Measurements from ENCODE around the gene TUBGCP2.

The TUBGCP2 gene

DNA sequence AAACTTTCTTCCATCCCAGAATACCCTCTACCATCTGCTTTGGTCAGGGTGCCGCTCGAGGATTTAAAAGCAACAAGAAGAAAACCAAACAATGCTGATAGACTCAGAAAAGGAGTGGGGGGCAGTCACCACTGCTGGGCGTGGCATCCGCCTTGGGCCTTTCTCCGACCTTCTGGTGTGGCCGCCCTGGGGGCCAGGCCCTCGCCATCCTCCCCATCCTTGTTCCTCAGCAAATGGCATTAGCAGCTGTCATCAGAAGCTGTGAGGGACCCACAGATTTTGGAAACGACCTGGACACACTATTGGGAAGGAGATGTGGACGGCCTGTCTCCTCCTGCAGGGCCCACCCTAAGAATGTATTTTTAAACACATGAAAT is 4.1 kb upstream of the TUBGCP2 start:
- 97% methylated on average over 7 of the region's 9 CpGs for WGBS

DNA sequence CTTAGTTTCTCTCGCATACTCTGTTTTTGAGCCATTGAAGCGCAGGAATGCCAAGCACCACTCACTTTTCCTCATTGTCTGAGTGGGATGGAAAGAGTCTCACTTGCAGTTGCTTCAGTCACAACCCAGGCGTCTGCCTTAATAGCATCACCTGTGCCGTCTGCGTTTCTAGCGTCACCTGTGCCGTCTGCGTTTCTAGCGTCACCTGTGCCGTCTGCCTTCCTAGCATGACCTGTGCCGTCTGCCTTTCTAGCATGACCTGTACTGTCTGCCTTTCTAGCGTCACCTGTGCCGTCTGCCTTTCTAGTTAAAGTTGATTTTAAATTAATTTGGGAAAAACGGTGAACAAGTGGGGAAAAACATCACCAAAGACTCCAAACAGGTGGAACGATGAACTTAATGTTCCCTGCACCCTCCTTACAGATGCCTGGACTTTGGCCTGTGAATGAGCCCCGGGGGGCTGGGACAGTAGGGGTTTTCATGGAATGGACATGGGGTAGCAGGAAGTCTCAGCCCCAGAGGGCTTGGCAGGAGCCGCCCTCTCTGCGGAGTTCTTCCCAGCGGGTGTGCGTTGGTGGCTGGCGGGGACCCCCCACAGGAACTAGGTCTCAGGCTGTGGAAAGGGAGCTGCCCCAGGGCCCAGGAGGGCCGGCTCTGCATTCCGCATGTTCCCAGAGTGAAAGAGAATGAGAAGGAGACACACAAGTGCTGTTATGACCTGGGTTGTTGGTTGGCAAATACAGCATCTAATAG is 3.5 kb upstream of the TUBGCP2 start:
- H2BK15ac ChIP-seq (ENCODE audit: low read depth, poor library complexity, severe bottlenecking), result no peak overlapping the region
- H3K18ac ChIP-seq (ENCODE audit: low read depth in 1 of 2, low read length in 2 of 2), result no peak overlapping the region
- H3K4me3 ChIP-seq (ENCODE audit: insufficient read depth in 1 of 2, low read depth in 1 of 2, low read length in 2 of 2), result no peak overlapping the region
- no peak overlapping the region for H3K27ac ChIP-seq (ENCODE audit: low read length, poor library complexity, severe bottlenecking)
- peaks cover 30 to 42% of the 10 kb centered on the region in 2 experiments for H3K36me3 ChIP-seq (ENCODE audit: control insufficient read depth in 1 of 2, insufficient read depth in 2 of 2, low read depth in 1 of 2, low read length in 2 of 2)
- no peak overlapping the region for H2BK12ac ChIP-seq (ENCODE audit: low read length in 2 of 2)
- no peak overlapping the region for H4K91ac ChIP-seq (ENCODE audit: low read length)
- 98% methylated on average over 20 of the region's 23 CpGs for WGBS
- no peak overlapping the region for H2BK120ac ChIP-seq (ENCODE audit: low read depth, low read length)
- no peak overlapping the region for H3K9ac ChIP-seq (ENCODE audit: low read length)
- no peak overlapping the region for H2AK5ac ChIP-seq (ENCODE audit: low read length, severe bottlenecking)
- no peak overlapping the region for H3K23ac ChIP-seq (ENCODE audit: low read length in 2 of 2)
- no peaks in the 10 kb centered on the region for H3K9me3 ChIP-seq (ENCODE audit: control insufficient read depth, low read length)
- H3K14ac ChIP-seq (ENCODE audit: low read length in 2 of 2), result no peak overlapping the region
- no peak overlapping the region for H3K4ac ChIP-seq (ENCODE audit: low read depth in 1 of 2, low read length in 2 of 2)
- no peak overlapping the region for H3K4me2 ChIP-seq (ENCODE audit: low read length, poor library complexity, severe bottlenecking)
- no peaks in the 10 kb centered on the region for H3K27me3 ChIP-seq (ENCODE audit: control insufficient read depth in 1 of 2, insufficient read depth in 1 of 2, low read length in 2 of 2)
- H3K79me1 ChIP-seq (replicated peaks; ENCODE audit: low read length, poor library complexity, severe bottlenecking), result peaks cover 15% of the 10 kb centered on the region
- H4K8ac ChIP-seq (ENCODE audit: low read length), result no peak overlapping the region
- peaks cover 17% of the 10 kb centered on the region for H3K4me1 ChIP-seq (ENCODE audit: control insufficient read depth, insufficient read depth, low read depth, low read length)
- no peak overlapping the region for H2AFZ ChIP-seq (ENCODE audit: low read depth, low read length)
- H2BK5ac ChIP-seq (ENCODE audit: low read depth, low read length, poor library complexity, severe bottlenecking), result no peak overlapping the region
- DNase-seq, result no peak

More for the DNA sequence above, 4.1 kb upstream of the TUBGCP2 start:
- no peak overlapping the region for H4K91ac ChIP-seq (ENCODE audit: low read length)
- no peaks in the 10 kb centered on the region for H3K9me3 ChIP-seq (ENCODE audit: control insufficient read depth, low read length)
- DNase-seq, result no peak
- H2BK15ac ChIP-seq (ENCODE audit: low read depth, poor library complexity, severe bottlenecking), result no peak overlapping the region
- H3K27me3 ChIP-seq (ENCODE audit: control insufficient read depth in 1 of 2, insufficient read depth in 1 of 2, low read length in 2 of 2), result no peaks in the 10 kb centered on the region
- no peak overlapping the region for H2AK5ac ChIP-seq (ENCODE audit: low read length, severe bottlenecking)
- no peak overlapping the region for H3K9ac ChIP-seq (ENCODE audit: low read length)
- no peak overlapping the region for H3K4ac ChIP-seq (ENCODE audit: low read depth in 1 of 2, low read length in 2 of 2)
- no peak overlapping the region for H3K23ac ChIP-seq (ENCODE audit: low read length in 2 of 2)
- H2BK5ac ChIP-seq (ENCODE audit: low read depth, low read length, poor library complexity, severe bottlenecking), result no peak overlapping the region
- H3K18ac ChIP-seq (ENCODE audit: low read depth in 1 of 2, low read length in 2 of 2), result no peak overlapping the region
- H3K36me3 ChIP-seq (ENCODE audit: control insufficient read depth in 1 of 2, insufficient read depth in 2 of 2, low read depth in 1 of 2, low read length in 2 of 2), result peaks cover 30 to 42% of the 10 kb centered on the region in 2 experiments
- no peak overlapping the region for H3K4me3 ChIP-seq (ENCODE audit: insufficient read depth in 1 of 2, low read depth in 1 of 2, low read length in 2 of 2)
- no peak overlapping the region for H2BK120ac ChIP-seq (ENCODE audit: low read depth, low read length)
- H3K14ac ChIP-seq (ENCODE audit: low read length in 2 of 2), result no peak overlapping the region
- no peak overlapping the region for H4K8ac ChIP-seq (ENCODE audit: low read length)
- peaks cover 15% of the 10 kb centered on the region for H3K79me1 ChIP-seq (replicated peaks; ENCODE audit: low read length, poor library complexity, severe bottlenecking)
- no peak overlapping the region for H3K4me2 ChIP-seq (ENCODE audit: low read length, poor library complexity, severe bottlenecking)
- H3K4me1 ChIP-seq (ENCODE audit: control insufficient read depth, insufficient read depth, low read depth, low read length), result peaks cover 11% of the 10 kb centered on the region
- H3K27ac ChIP-seq (ENCODE audit: low read length, poor library complexity, severe bottlenecking), result no peak overlapping the region
- H2BK12ac ChIP-seq (ENCODE audit: low read length in 2 of 2), result no peak overlapping the region
- no peak overlapping the region for H2AFZ ChIP-seq (ENCODE audit: low read depth, low read length)

- no peak overlapping the region for H3K4me3 ChIP-seq (ENCODE audit: insufficient read depth in 1 of 2, low read depth in 1 of 2, low read length in 2 of 2)
- no peak overlapping the region for H4K91ac ChIP-seq (ENCODE audit: low read length)
- no peak overlapping the region for H2AFZ ChIP-seq (ENCODE audit: low read depth, low read length)
- H2AK5ac ChIP-seq (ENCODE audit: low read length, severe bottlenecking), result no peak overlapping the region
- no peak overlapping the region for H3K23ac ChIP-seq (ENCODE audit: low read length in 2 of 2)
- H3K27ac ChIP-seq (ENCODE audit: low read length, poor library complexity, severe bottlenecking), result no peak overlapping the region
- no peak overlapping the region for H4K8ac ChIP-seq (ENCODE audit: low read length)
- no peak overlapping the region for H3K18ac ChIP-seq (ENCODE audit: low read depth in 1 of 2, low read length in 2 of 2)
- H3K4me2 ChIP-seq (ENCODE audit: low read length, poor library complexity, severe bottlenecking), result no peak overlapping the region
- no peak overlapping the region for H3K14ac ChIP-seq (ENCODE audit: low read length in 2 of 2)
- DNase-seq, result no peak
- H2BK120ac ChIP-seq (ENCODE audit: low read depth, low read length), result no peak overlapping the region
- 96% methylated on average over 10 of the region's 10 CpGs for WGBS
- peaks cover 30 to 46% of the 10 kb centered on the region in 2 experiments for H3K36me3 ChIP-seq (ENCODE audit: control insufficient read depth in 1 of 2, insufficient read depth in 2 of 2, low read depth in 1 of 2, low read length in 2 of 2)
- H3K4ac ChIP-seq (ENCODE audit: low read depth in 1 of 2, low read length in 2 of 2), result no peak overlapping the region
- no peak overlapping the region for H2BK12ac ChIP-seq (ENCODE audit: low read length in 2 of 2)
- H3K9ac ChIP-seq (ENCODE audit: low read length), result no peak overlapping the region
- no peak overlapping the region for H2BK15ac ChIP-seq (ENCODE audit: low read depth, poor library complexity, severe bottlenecking)
- peaks cover 17% of the 10 kb centered on the region for H3K79me1 ChIP-seq (replicated peaks; ENCODE audit: low read length, poor library complexity, severe bottlenecking)
- no peaks in the 10 kb centered on the region for H3K9me3 ChIP-seq (ENCODE audit: control insufficient read depth, low read length)
- peaks cover 22% of the 10 kb centered on the region for H3K4me1 ChIP-seq (ENCODE audit: control insufficient read depth, insufficient read depth, low read depth, low read length)
- no peak overlapping the region for H2BK5ac ChIP-seq (ENCODE audit: low read depth, low read length, poor library complexity, severe bottlenecking)
- H3K27me3 ChIP-seq (ENCODE audit: control insufficient read depth in 1 of 2, insufficient read depth in 1 of 2, low read length in 2 of 2), result no peaks in the 10 kb centered on the region
These were observed 2.9 kb upstream of the TUBGCP2 start for GRCh38 chr10:133311570-133311969.

GRCh38 chr10:133310789-133311188 is 2.1 kb upstream of the TUBGCP2 start:
- no peaks in the 10 kb centered on the region for H3K27me3 ChIP-seq (ENCODE audit: control insufficient read depth in 1 of 2, insufficient read depth in 1 of 2, low read length in 2 of 2)
- WGBS, result 98% methylated on average over 7 of the region's 8 CpGs
- no peak overlapping the region for H3K4ac ChIP-seq (ENCODE audit: low read depth in 1 of 2, low read length in 2 of 2)
- H3K14ac ChIP-seq (ENCODE audit: low read length in 2 of 2), result no peak overlapping the region
- H3K4me2 ChIP-seq (ENCODE audit: low read length, poor library complexity, severe bottlenecking), result no peak overlapping the region
- peaks cover 24% of the 10 kb centered on the region for H3K4me1 ChIP-seq (ENCODE audit: control insufficient read depth, insufficient read depth, low read depth, low read length)
- no peak overlapping the region for H4K91ac ChIP-seq (ENCODE audit: low read length)
- DNase-seq, result no peak
- no peaks in the 10 kb centered on the region for H3K9me3 ChIP-seq (ENCODE audit: control insufficient read depth, low read length)
- no peak overlapping the region for H3K9ac ChIP-seq (ENCODE audit: low read length)
- H2BK120ac ChIP-seq (ENCODE audit: low read depth, low read length), result no peak overlapping the region
- H2BK15ac ChIP-seq (ENCODE audit: low read depth, poor library complexity, severe bottlenecking), result no peak overlapping the region
- no peak overlapping the region for H4K8ac ChIP-seq (ENCODE audit: low read length)
- no peak overlapping the region for H3K4me3 ChIP-seq (ENCODE audit: insufficient read depth in 1 of 2, low read depth in 1 of 2, low read length in 2 of 2)
- no peak overlapping the region for H2AK5ac ChIP-seq (ENCODE audit: low read length, severe bottlenecking)
- peaks cover 31 to 47% of the 10 kb centered on the region in 2 experiments for H3K36me3 ChIP-seq (ENCODE audit: control insufficient read depth in 1 of 2, insufficient read depth in 2 of 2, low read depth in 1 of 2, low read length in 2 of 2)
- H3K23ac ChIP-seq (ENCODE audit: low read length in 2 of 2), result no peak overlapping the region
- no peak overlapping the region for H2AFZ ChIP-seq (ENCODE audit: low read depth, low read length)
- H3K18ac ChIP-seq (ENCODE audit: low read depth in 1 of 2, low read length in 2 of 2), result no peak overlapping the region
- no peak overlapping the region for H2BK12ac ChIP-seq (ENCODE audit: low read length in 2 of 2)
- peaks cover 19% of the 10 kb centered on the region for H3K79me1 ChIP-seq (replicated peaks; ENCODE audit: low read length, poor library complexity, severe bottlenecking)
- H3K27ac ChIP-seq (ENCODE audit: low read length, poor library complexity, severe bottlenecking), result no peak overlapping the region
- H2BK5ac ChIP-seq (ENCODE audit: low read depth, low read length, poor library complexity, severe bottlenecking), result no peak overlapping the region

Data from mesenchymal stem cell (in vitro differentiated cells and primary cell).